ENCODE results near the gene STX3. TPM values are rescaled to one million over a fixed set of nuclear protein-coding genes. Genes with fewer than 3 reads are reported as not detected.

The STX3 gene
- total and polyA plus RNA-seq, 2 donors (not counting 1 experiment from before 2014, with no cell fraction given): 7.6 to 16.6 TPM

- no peaks in the 10 kb centered on the region for H4K20me1 ChIP-seq (ENCODE audit: control insufficient read depth, insufficient read depth, low read length, poor library complexity, severe bottlenecking)
- peaks cover 31% of the 10 kb centered on the region for H3K27me3 Mint-ChIP-seq
- H3K4me1 Mint-ChIP-seq: no peaks in the 10 kb centered on the region
- no peak for DNase-seq
- H3K4me3 ChIP-seq (ENCODE audit: control extremely low read depth in 1 of 5, extremely low read depth in 1 of 5, insufficient read depth in 1 of 5, low read depth in 2 of 5, low read length in 4 of 5): no peak overlapping the region
- no peaks in the 10 kb centered on the region for H3K36me3 ChIP-seq (replicated peaks in 1 of 2; ENCODE audit: control extremely low read depth in 1 of 2, control insufficient read depth in 1 of 2, extremely low read depth in 1 of 2, insufficient read depth in 2 of 2, low read length in 1 of 2)
- TF ChIP-seq CTCF (IDR thresholded peaks at IDR 0.05) (no peak), EZH2 (IDR thresholded peaks at IDR 0.05; ENCODE audit: borderline replicate concordance, insufficient read depth, low read depth, low read length, poor library complexity, severe bottlenecking) (no peak)
- H3K79me2 ChIP-seq (ENCODE audit: control insufficient read depth, insufficient read depth, low read length): no peaks in the 10 kb centered on the region
- no peak overlapping the region for H3K27ac Mint-ChIP-seq
- no peak overlapping the region for H3K4me3 Mint-ChIP-seq
- H3K9me3 ChIP-seq (ENCODE audit: control extremely low read depth in 1 of 3, control insufficient read depth in 2 of 3, insufficient read depth in 1 of 3, low read length in 2 of 3): no peaks in the 10 kb centered on the region
- H3K4me1 ChIP-seq (ENCODE audit: control insufficient read depth in 2 of 2, insufficient read depth in 2 of 2, low read length in 2 of 2): no peaks in the 10 kb centered on the region
- no peak for ATAC-seq (ENCODE audit: low read depth)
- no peaks in the 10 kb centered on the region for H3K9me3 Mint-ChIP-seq (ENCODE audit: insufficient read depth)
- no peak overlapping the region for H2AFZ ChIP-seq (ENCODE audit: insufficient read depth, low read depth, low read length, poor library complexity, severe bottlenecking)
- no peak overlapping the region for H3K4me2 ChIP-seq (replicated peaks; ENCODE audit: low read depth, low read length, poor library complexity, severe bottlenecking)
- H3K9ac ChIP-seq (ENCODE audit: low read length): no peak overlapping the region
- no peaks in the 10 kb centered on the region for H3K27me3 ChIP-seq (replicated peaks in 1 of 4; ENCODE audit: control extremely low read depth in 1 of 4, control insufficient read depth in 3 of 4, insufficient read depth in 4 of 4, low read length in 3 of 4)
- intact Hi-C loops (cut with micrococcal nuclease): no loop called here
- POLR2A ChIA-PET: no interaction called here
- CTCF ChIA-PET: no interaction called here
- WGBS (ENCODE audit: insufficient coverage): 63% methylated on average over 1 of the region's 2 CpGs
- H3K27ac ChIP-seq (ENCODE audit: low read length in 2 of 2): no peak overlapping the region
Measured at GRCh38 chr11:59854871-59855270, 99.7 kb downstream of the STX3 start.

Other genes starting within 250 kb of the STX3 start
- not detected in 2 replicates for gene OR4D9, start 243.8 kb upstream of the STX3 start, total RNA-seq
- gene OR4D9, start 243.8 kb upstream of the STX3 start, polyA plus RNA-seq: not detected in 2 replicates
- 40.2 and 42.5 TPM in 2 replicates for gene OSBP, start 139.6 kb upstream of the STX3 start, total RNA-seq
- gene OSBP, start 139.6 kb upstream of the STX3 start, polyA plus RNA-seq: 12.6 and 25.3 TPM in 2 replicates
- gene PATL1, start 86.3 kb upstream of the STX3 start, total RNA-seq: 45.0 and 46.0 TPM in 2 replicates
- gene PATL1, start 86.3 kb upstream of the STX3 start, polyA plus RNA-seq: 40.8 and 56.2 TPM in 2 replicates
- not detected in 2 replicates for gene OR10V1, start 41.5 kb upstream of the STX3 start, total RNA-seq
- gene OR10V1, start 41.5 kb upstream of the STX3 start, polyA plus RNA-seq: not detected in 2 replicates
- gene MRPL16, start 55.4 kb downstream of the STX3 start, total RNA-seq: 38.3 and 38.9 TPM in 2 replicates
- gene MRPL16, start 55.4 kb downstream of the STX3 start, polyA plus RNA-seq: 33.8 and 41.0 TPM in 2 replicates
- not detected in 2 replicates for gene CBLIF, start 90.1 kb downstream of the STX3 start, total RNA-seq
- gene CBLIF, start 90.1 kb downstream of the STX3 start, polyA plus RNA-seq: not detected in 2 replicates
- gene TCN1, start 111.1 kb downstream of the STX3 start, total RNA-seq: not detected in 2 replicates
- 0.15 TPM in 1 of 2 replicates, not detected in the other for gene TCN1, start 111.1 kb downstream of the STX3 start, polyA plus RNA-seq
- gene OOSP3, start 123.4 kb downstream of the STX3 start, total RNA-seq: not detected in 2 replicates
- gene OOSP3, start 123.4 kb downstream of the STX3 start, polyA plus RNA-seq: not detected in 2 replicates
- gene OOSP1, start 183.1 kb downstream of the STX3 start, total RNA-seq: not detected in 2 replicates
- not detected in 2 replicates for gene OOSP1, start 183.1 kb downstream of the STX3 start, polyA plus RNA-seq
- gene OOSP4A, start 208.7 kb downstream of the STX3 start, total RNA-seq: not detected in 2 replicates
- gene OOSP4A, start 208.7 kb downstream of the STX3 start, polyA plus RNA-seq: not detected in 2 replicates

Measured in B cell (primary cell).